Measurements from ENCODE around the gene FOXRED1. TPM values are rescaled to one million over a fixed set of nuclear protein-coding genes. Genes with fewer than 3 reads are reported as not detected.

The FOXRED1 gene
- total and polyA plus RNA-seq, 7 experiments from 2014 or later = 20.4 to 42.7 (median 34.3) TPM

- CTCF ChIA-PET = interaction anchor here (0.9 to 3.3 kb wide), 8 partner anchors 8 to 170 kb away, joined by 3 to 21 read pairs (median 3); no protein-coding TSS in a partner anchor
- intact Hi-C loops (cut with micrococcal nuclease) = loop anchor here (1.0 to 5.0 kb wide), 5 partner anchors 81 to 681 kb away; no protein-coding TSS in a partner anchor
- Histone ChIP-seq H3K27me3 (ENCODE audit: control insufficient read depth in 2 of 2, insufficient read depth in 2 of 2, low read length in 2 of 2) (no peaks in the 10 kb centered on the region), H3K4me3 (ENCODE audit: low read length) (no peak overlapping the region), H3K9me3 (ENCODE audit: control insufficient read depth in 2 of 3, low read length in 3 of 3) (no peaks in the 10 kb centered on the region), H3K4me1 (ENCODE audit: control insufficient read depth in 2 of 2, insufficient read depth in 2 of 2, low read length in 2 of 2) (peaks cover under 1 to 6% of the 10 kb centered on the region in 2 donors), H3K27ac (ENCODE audit: low read depth, low read length) (no peak overlapping the region), H3K36me3 (ENCODE audit: control insufficient read depth in 2 of 3, insufficient read depth in 3 of 3, low read length in 3 of 3) (peaks cover 0 to 38% (median 3%) of the 10 kb centered on the region in 3 experiments)
- ATAC-seq (peak; percentile 15), DNase-seq (no peak)
- no peaks in the 10 kb centered on the region for H3K27me3 Mint-ChIP-seq
- peaks cover 16 to 45% (median 36%) of the 10 kb centered on the region in 7 donors for H3K4me1 Mint-ChIP-seq
- peaks cover 13 to 47% (median 22%) of the 10 kb centered on the region in 5 donors for H3K36me3 Mint-ChIP-seq
- POLR2A ChIA-PET = interaction anchor here (1.1 kb wide), 2 partner anchors 9 to 169 kb away, joined by 3 read pairs; no protein-coding TSS in a partner anchor
- peak overlapping the region in 2 of 9 donors; percentile 13 to 18 for H3K27ac Mint-ChIP-seq
- H3K4me3 Mint-ChIP-seq = peak overlapping the region in 1 of 10 donors; percentile 38
- peaks cover 0 to 5% (median 0%) of the 10 kb centered on the region in 11 donors for H3K9me3 Mint-ChIP-seq
These were observed 42.0 kb downstream of the FOXRED1 start for GRCh38 chr11:126310992-126311310.

DNA sequence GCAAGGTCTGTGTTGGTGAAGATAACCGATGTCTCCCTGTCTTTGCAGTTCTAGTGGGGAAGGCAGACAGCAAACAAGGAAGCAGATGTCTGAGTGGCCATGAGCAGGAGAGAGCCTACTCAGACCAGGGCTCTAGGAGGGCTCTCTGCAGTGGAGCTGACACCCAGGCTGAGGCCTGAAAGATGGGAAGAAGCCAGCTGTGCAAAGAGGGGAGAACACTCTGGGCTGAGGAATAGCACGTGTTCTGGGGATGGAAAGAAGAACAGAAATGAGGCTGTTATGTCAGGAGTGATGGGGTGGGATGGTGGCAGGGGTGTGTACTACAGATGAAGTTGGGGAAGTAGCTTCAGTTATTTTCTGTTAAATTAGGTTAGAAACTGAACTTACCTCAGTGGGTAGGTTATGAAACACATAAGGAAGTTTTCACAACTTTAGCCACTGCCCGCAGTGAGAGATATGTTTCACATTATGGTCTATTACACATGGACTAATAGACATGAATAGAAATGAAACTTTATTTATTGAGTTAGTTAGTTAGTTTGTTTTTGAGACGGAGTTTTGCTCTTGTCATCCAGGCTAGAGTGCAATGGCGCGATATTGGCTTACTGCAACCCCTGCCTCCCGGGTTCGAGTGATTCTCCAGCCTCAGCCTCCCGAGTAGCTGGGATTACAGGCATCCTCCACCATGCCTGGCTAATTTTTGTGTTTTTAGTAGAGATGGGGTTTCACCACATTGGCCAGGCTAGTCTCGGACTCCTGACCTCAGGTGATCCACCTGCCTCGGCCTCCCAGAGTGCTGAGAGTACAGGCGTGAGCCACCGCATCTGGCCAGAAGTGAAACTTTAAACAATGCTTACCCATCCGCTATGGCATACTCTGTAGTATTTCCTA lies 42.7 kb downstream of the FOXRED1 start:
- H3K4me3 ChIP-seq (ENCODE audit: low read length) = no peak overlapping the region
- H3K4me1 ChIP-seq (ENCODE audit: control insufficient read depth in 2 of 2, insufficient read depth in 2 of 2, low read length in 2 of 2) = peaks cover 0 to 2% of the 10 kb centered on the region in 2 donors
- H3K36me3 ChIP-seq (ENCODE audit: control insufficient read depth in 2 of 3, insufficient read depth in 3 of 3, low read length in 3 of 3) = peaks cover 0 to 34% (median 3%) of the 10 kb centered on the region in 3 experiments
- Mint-ChIP-seq H3K36me3 (peaks cover 18 to 51% (median 28%) of the 10 kb centered on the region in 5 donors), H3K27ac (peak overlapping the region in 3 of 9 donors; percentile 13 to 65 (median 56)), H3K4me1 (peaks cover 16 to 46% (median 33%) of the 10 kb centered on the region in 7 donors), H3K9me3 (peaks cover 0 to 10% (median 5%) of the 10 kb centered on the region in 11 donors), H3K27me3 (no peaks in the 10 kb centered on the region), H3K4me3 (peak overlapping the region in 1 of 10 donors; percentile 16)
- DNase-seq (no peak), ATAC-seq (peak; percentile 65)
- no peaks in the 10 kb centered on the region for H3K9me3 ChIP-seq (ENCODE audit: control insufficient read depth in 2 of 3, low read length in 3 of 3)
- CTCF ChIA-PET = interaction anchor here (3.3 kb wide), 1 partner anchor 170 kb away, joined by 21 read pairs; no protein-coding TSS in a partner anchor
- H3K27me3 ChIP-seq (ENCODE audit: control insufficient read depth in 2 of 2, insufficient read depth in 2 of 2, low read length in 2 of 2) = no peaks in the 10 kb centered on the region
- POLR2A ChIA-PET = interaction anchor here (1.1 kb wide), 1 partner anchor 169 kb away, joined by 3 read pairs; no protein-coding TSS in a partner anchor
- no peak overlapping the region for H3K27ac ChIP-seq (ENCODE audit: low read depth, low read length)
- intact Hi-C loops (cut with micrococcal nuclease) = loop anchor here (2.0 to 5.0 kb wide), 2 partner anchors 105 to 681 kb away; no protein-coding TSS in a partner anchor

DNA sequence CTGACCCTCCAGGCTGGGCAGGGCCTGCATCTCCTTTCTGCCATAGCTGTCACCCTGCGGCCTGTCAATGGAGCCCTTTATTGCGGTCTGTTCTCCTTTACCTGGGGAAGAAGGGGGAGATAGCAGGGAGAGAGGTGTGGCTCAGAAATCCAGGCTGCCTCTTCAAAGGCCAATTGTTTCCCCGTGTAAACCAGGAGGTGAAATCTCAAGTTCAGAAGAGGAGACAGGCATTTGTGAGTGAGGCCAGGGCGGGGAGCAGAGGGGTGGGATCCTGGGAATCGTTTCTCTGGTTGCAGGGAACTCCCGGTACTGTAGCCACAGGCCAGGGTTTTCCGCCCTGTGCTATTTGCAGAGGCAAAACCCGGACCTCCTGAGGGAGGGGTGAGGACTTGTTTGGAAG lies 44.0 kb downstream of the FOXRED1 start:
- Mint-ChIP-seq H3K27me3 (no peaks in the 10 kb centered on the region), H3K9me3 (peaks cover 0 to 11% (median 5%) of the 10 kb centered on the region in 11 donors), H3K27ac (peak overlapping the region in 1 of 9 donors; percentile 32), H3K4me3 (no peak overlapping the region), H3K36me3 (peaks cover 18 to 49% (median 31%) of the 10 kb centered on the region in 5 donors), H3K4me1 (peaks cover 20 to 46% (median 36%) of the 10 kb centered on the region in 7 donors)
- DNase-seq (no peak), ATAC-seq (no peak)
- POLR2A ChIA-PET = interaction anchor here (1.1 to 1.3 kb wide), 2 partner anchors 10 to 31 kb away, joined by 4 to 9 read pairs; partner anchors contain the start of gene TIRAP
- Histone ChIP-seq H3K27me3 (ENCODE audit: control insufficient read depth in 2 of 2, insufficient read depth in 2 of 2, low read length in 2 of 2) (no peaks in the 10 kb centered on the region), H3K36me3 (ENCODE audit: control insufficient read depth in 2 of 3, insufficient read depth in 3 of 3, low read length in 3 of 3) (peaks cover 0 to 25% (median 0%) of the 10 kb centered on the region in 3 experiments), H3K9me3 (ENCODE audit: control insufficient read depth in 2 of 3, low read length in 3 of 3) (no peaks in the 10 kb centered on the region), H3K27ac (ENCODE audit: low read depth, low read length) (no peak overlapping the region), H3K4me1 (ENCODE audit: control insufficient read depth in 2 of 2, insufficient read depth in 2 of 2, low read length in 2 of 2) (peaks cover 7 to 8% of the 10 kb centered on the region in 2 donors), H3K4me3 (ENCODE audit: low read length) (no peak overlapping the region)
- intact Hi-C loops (cut with micrococcal nuclease) = loop anchor here in 1 of 2 donors (5.0 kb wide), 1 partner anchor 679 kb away; no protein-coding TSS in a partner anchor
- CTCF ChIA-PET = no interaction called here

DNA sequence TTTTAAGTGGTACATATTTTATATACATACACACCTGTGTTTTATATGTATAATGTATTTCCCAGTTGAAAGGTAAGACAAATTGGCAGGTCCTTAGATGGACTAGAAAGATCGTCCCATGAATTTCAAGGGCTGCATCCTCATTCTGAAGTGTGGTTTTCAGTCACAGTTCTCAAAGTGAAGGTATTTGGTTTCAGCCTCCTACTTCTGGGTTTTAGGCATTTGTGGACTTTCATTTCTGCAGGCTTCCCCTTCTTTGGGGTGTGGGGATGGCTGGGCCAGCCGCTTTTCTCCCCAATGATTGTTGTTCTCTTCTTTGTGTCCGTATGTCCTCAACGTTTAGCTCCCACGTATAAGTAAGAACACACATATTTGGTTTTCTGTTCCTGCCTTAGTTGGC lies 44.9 kb downstream of the FOXRED1 start:
- intact Hi-C loops (cut with micrococcal nuclease) = loop anchor here in 1 of 2 donors (5.0 kb wide), 1 partner anchor 678 kb away; no protein-coding TSS in a partner anchor
- ATAC-seq = no peak
- Histone ChIP-seq H3K9me3 (ENCODE audit: control insufficient read depth in 2 of 3, low read length in 3 of 3) (no peaks in the 10 kb centered on the region), H3K27me3 (ENCODE audit: control insufficient read depth in 2 of 2, insufficient read depth in 2 of 2, low read length in 2 of 2) (no peaks in the 10 kb centered on the region), H3K4me1 (ENCODE audit: control insufficient read depth in 2 of 2, insufficient read depth in 2 of 2, low read length in 2 of 2) (peaks cover 16 to 17% of the 10 kb centered on the region in 2 donors), H3K27ac (ENCODE audit: low read depth, low read length) (no peak overlapping the region), H3K36me3 (ENCODE audit: control insufficient read depth in 2 of 3, insufficient read depth in 3 of 3, low read length in 3 of 3) (peaks cover 0 to 21% (median 0%) of the 10 kb centered on the region in 3 experiments), H3K4me3 (ENCODE audit: low read length) (no peak overlapping the region)
- no peak for DNase-seq
- Mint-ChIP-seq H3K36me3 (peaks cover 18 to 49% (median 31%) of the 10 kb centered on the region in 5 donors), H3K27ac (peak overlapping the region in 1 of 9 donors; percentile 32), H3K4me3 (no peak overlapping the region), H3K27me3 (no peaks in the 10 kb centered on the region), H3K9me3 (peaks cover 0 to 11% (median 5%) of the 10 kb centered on the region in 11 donors), H3K4me1 (peaks cover 27 to 50% (median 42%) of the 10 kb centered on the region in 7 donors)
- POLR2A ChIA-PET = no interaction called here
- CTCF ChIA-PET = no interaction called here

DNA sequence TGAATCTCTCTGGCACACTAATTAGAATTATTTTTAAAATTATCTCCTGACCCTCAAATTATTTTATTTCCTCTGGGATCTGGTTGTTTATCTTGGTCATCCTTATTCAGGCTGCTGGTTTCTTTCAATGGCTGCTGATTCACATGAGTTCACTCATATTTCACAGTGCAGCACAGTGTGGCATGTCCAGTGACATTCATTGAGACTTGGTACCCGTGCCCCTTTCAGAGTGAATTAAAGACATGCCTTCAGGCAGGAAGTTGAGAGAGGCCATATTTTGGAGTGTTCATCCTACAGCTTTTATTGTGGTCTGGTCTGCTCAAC lies 48.4 kb downstream of the FOXRED1 start:
- Mint-ChIP-seq H3K27ac (peak overlapping the region; percentile 7 to 92 (median 87)), H3K9me3 (peaks cover 0 to 11% (median 5%) of the 10 kb centered on the region in 11 donors), H3K36me3 (peaks cover 17 to 49% (median 39%) of the 10 kb centered on the region in 5 donors), H3K27me3 (no peaks in the 10 kb centered on the region), H3K4me3 (peak overlapping the region; percentile 10 to 77 (median 62)), H3K4me1 (peaks cover 39 to 50% (median 42%) of the 10 kb centered on the region in 7 donors)
- ATAC-seq (no peak), DNase-seq (no peak)
- peak overlapping the region; percentile 38 for H3K4me3 ChIP-seq (ENCODE audit: low read length)
- H3K27me3 ChIP-seq (ENCODE audit: control insufficient read depth in 2 of 2, insufficient read depth in 2 of 2, low read length in 2 of 2) = no peaks in the 10 kb centered on the region
- peaks cover 24 to 25% of the 10 kb centered on the region in 2 donors for H3K4me1 ChIP-seq (ENCODE audit: control insufficient read depth in 2 of 2, insufficient read depth in 2 of 2, low read length in 2 of 2)
- H3K36me3 ChIP-seq (ENCODE audit: control insufficient read depth in 2 of 3, insufficient read depth in 3 of 3, low read length in 3 of 3) = peaks cover 0 to 6% (median 0%) of the 10 kb centered on the region in 3 experiments
- POLR2A ChIA-PET = interaction anchor here (0.9 to 2.6 kb wide), 3 partner anchors 13 to 92 kb away, joined by 3 to 14 read pairs (median 3); partner anchors contain the start of gene DCPS
- H3K9me3 ChIP-seq (ENCODE audit: control insufficient read depth in 2 of 3, low read length in 3 of 3) = no peaks in the 10 kb centered on the region
- intact Hi-C loops (cut with micrococcal nuclease) = no loop called here
- CTCF ChIA-PET = interaction anchor here (1.2 kb wide), 1 partner anchor 14 kb away, joined by 3 read pairs; the partner anchor contains the start of gene DCPS
- peak overlapping the region; percentile 62 for H3K27ac ChIP-seq (ENCODE audit: low read depth, low read length)
